ENCODE results near the gene KIF3B. TPM values are rescaled to one million over a fixed set of nuclear protein-coding genes. Genes with fewer than 3 reads are reported as not detected.
"Not testable (repeated sequence)": the region's sequence is repeated elsewhere in the genome, so short reads cannot be mapped to it uniquely, and the experiment has no call there.

Gene KIF3B
- total RNA-seq, 5 donors from 2014 or later (not counting 1 experiment from before 2014, with no cell fraction given), result 11.3 to 14.6 (median 13.6) TPM

DNA sequence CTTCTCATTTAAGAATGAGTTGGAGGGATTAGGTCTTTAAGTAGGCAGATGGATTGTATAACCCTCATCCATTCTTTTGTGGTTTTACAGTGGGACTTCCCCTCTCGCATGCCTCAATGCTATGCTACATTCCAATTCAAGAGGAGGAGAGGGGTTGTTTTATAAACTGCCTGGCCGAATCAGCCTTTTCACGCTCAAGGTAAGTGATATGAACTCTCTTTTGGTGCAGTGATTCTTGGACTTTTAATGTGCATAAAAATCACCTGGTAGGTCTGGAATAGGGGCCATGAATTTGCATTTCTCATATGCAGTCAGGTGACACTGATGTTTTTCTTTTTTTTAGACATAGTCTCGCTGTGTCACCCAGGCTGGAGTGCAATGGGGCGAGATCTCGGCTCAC lies 91.5 kb downstream of the KIF3B start:
- Mint-ChIP-seq H3K27me3 (no peaks in the 10 kb centered on the region), H3K4me3 (no peak overlapping the region), H3K36me3 (peaks cover 13% of the 10 kb centered on the region), H3K9me3 (no peaks in the 10 kb centered on the region), H3K4me1 (peaks cover 46 to 51% (median 49%) of the 10 kb centered on the region in 3 donors), H3K27ac (peak overlapping the region; percentile 13 to 49)
- CTCF ChIA-PET, result interaction anchor here (0.6 to 0.7 kb wide), 2 partner anchors 14 to 140 kb away, joined by 3 to 8 read pairs; no protein-coding TSS in a partner anchor
- Histone ChIP-seq H3K36me3 (ENCODE audit: control insufficient read depth in 2 of 2, extremely low read depth in 1 of 2, insufficient read depth in 1 of 2, low read length in 1 of 2) (peaks cover 0 to 35% of the 10 kb centered on the region in 2 donors), H3K4me3 (ENCODE audit: control insufficient read depth in 1 of 2, extremely low read depth in 1 of 2, low read length in 1 of 2) (no peak overlapping the region), H3K27me3 (replicated peaks in 1 of 2; ENCODE audit: control insufficient read depth in 2 of 2, extremely low read depth in 1 of 2, insufficient read depth in 2 of 2, low read length in 1 of 2) (no peaks in the 10 kb centered on the region), H3K9me3 (no peaks in the 10 kb centered on the region), H3K27ac (ENCODE audit: low read length) (no peak overlapping the region), H3K4me1 (ENCODE audit: control insufficient read depth in 1 of 2, extremely low read depth in 1 of 2, insufficient read depth in 2 of 2, low read length in 2 of 2) (peaks cover 20 to 35% of the 10 kb centered on the region in 2 experiments)
- 46% methylated on average over 2 of the region's 6 CpGs for WGBS (ENCODE audit: insufficient coverage)
- peak in 1 of 4 experiments; percentile 51 for ATAC-seq (replicated peaks in 1 of 4)
- POLR2A ChIA-PET, result interaction anchor here in 1 of 2 donors (1.0 kb wide), 1 partner anchor 9 kb away, joined by 4 read pairs; no protein-coding TSS in a partner anchor
- DNase-seq, result no peak

DNA sequence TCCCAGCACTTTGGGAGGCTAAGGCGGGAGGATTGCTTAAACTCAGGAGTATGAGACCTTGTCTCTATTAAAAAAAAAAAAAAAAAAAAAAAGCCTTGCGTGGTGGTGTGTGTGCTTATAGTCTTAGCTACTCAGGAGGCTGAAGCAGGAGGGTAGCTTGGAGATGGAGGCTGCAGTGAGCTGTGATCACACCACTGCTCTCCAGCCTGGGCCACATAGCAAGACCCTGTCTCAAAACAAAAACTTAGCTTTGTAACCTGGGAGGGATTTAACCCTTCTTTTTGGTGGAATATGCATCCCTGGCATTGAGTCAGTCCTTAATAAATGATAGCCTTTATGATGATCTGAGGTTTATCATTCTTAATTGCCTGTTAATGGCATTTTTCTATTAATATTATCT lies 93.4 kb downstream of the KIF3B start:
- Mint-ChIP-seq H3K27me3 (no peaks in the 10 kb centered on the region), H3K9me3 (no peaks in the 10 kb centered on the region), H3K4me1 (peaks cover 30 to 33% (median 32%) of the 10 kb centered on the region in 3 donors), H3K36me3 (peaks cover 13% of the 10 kb centered on the region), H3K27ac (no peak overlapping the region), H3K4me3 (no peak overlapping the region)
- no peak overlapping the region for H3K27ac ChIP-seq (ENCODE audit: low read length)
- H3K36me3 ChIP-seq (ENCODE audit: control insufficient read depth in 2 of 2, extremely low read depth in 1 of 2, insufficient read depth in 1 of 2, low read length in 1 of 2), result peaks cover 0 to 50% of the 10 kb centered on the region in 2 donors
- POLR2A ChIA-PET, result interaction anchor here in 1 of 2 donors (0.6 to 0.7 kb wide), 2 partner anchors 12 to 293 kb away, joined by 3 to 8 read pairs; no protein-coding TSS in a partner anchor
- peaks cover 8 to 20% of the 10 kb centered on the region in 2 experiments for H3K4me1 ChIP-seq (ENCODE audit: control insufficient read depth in 1 of 2, extremely low read depth in 1 of 2, insufficient read depth in 2 of 2, low read length in 2 of 2)
- H3K27me3 ChIP-seq (replicated peaks in 1 of 2; ENCODE audit: control insufficient read depth in 2 of 2, extremely low read depth in 1 of 2, insufficient read depth in 2 of 2, low read length in 1 of 2), result no peaks in the 10 kb centered on the region
- WGBS (ENCODE audit: insufficient coverage), result no CpG with 5 or more reads among the region's 2 CpGs
- ATAC-seq (replicated peaks in 1 of 4) (no peak), DNase-seq (no peak)
- no peak overlapping the region for H3K4me3 ChIP-seq (ENCODE audit: control insufficient read depth in 1 of 2, extremely low read depth in 1 of 2, low read length in 1 of 2)
- CTCF ChIA-PET, result no interaction called here
- H3K9me3 ChIP-seq, result no peaks in the 10 kb centered on the region

DNA sequence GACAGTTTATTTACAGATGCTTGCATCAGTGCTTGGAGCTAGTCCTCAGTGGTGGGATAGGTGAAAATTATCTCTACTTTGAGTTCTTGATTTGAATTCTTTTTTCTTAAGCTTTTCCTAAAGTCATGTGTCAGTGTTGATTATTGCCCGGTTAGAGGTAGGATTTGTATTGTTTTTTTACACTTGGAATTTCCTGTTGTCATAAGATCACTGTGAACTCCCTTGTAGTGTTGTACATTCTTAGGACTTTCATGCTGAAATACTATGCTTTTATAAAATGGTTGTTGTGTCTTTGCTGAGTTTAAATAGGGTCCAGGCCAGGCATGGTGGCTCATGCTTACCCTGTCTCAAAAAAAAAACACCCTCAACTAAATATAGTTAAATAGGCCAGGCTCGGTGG lies 101.0 kb downstream of the KIF3B start:
- Histone ChIP-seq H3K4me1 (ENCODE audit: control insufficient read depth in 1 of 2, extremely low read depth in 1 of 2, insufficient read depth in 2 of 2, low read length in 2 of 2) (peaks cover 0 to 3% of the 10 kb centered on the region in 2 experiments), H3K27me3 (replicated peaks in 1 of 2; ENCODE audit: control insufficient read depth in 2 of 2, extremely low read depth in 1 of 2, insufficient read depth in 2 of 2, low read length in 1 of 2) (no peaks in the 10 kb centered on the region), H3K9me3 (no peaks in the 10 kb centered on the region), H3K36me3 (ENCODE audit: control insufficient read depth in 2 of 2, extremely low read depth in 1 of 2, insufficient read depth in 1 of 2, low read length in 1 of 2) (peaks cover 8 to 43% of the 10 kb centered on the region in 2 donors), H3K4me3 (ENCODE audit: control insufficient read depth in 1 of 2, extremely low read depth in 1 of 2, low read length in 1 of 2) (no peak overlapping the region), H3K27ac (ENCODE audit: low read length) (no peak overlapping the region)
- Mint-ChIP-seq H3K27me3 (no peaks in the 10 kb centered on the region), H3K36me3 (peaks cover 10% of the 10 kb centered on the region), H3K4me3 (no peak overlapping the region), H3K9me3 (no peaks in the 10 kb centered on the region), H3K4me1 (peaks cover 2 to 16% (median 14%) of the 10 kb centered on the region in 3 donors), H3K27ac (peak overlapping the region in 1 of 2 donors; percentile 4)
- 80% methylated on average over 1 of the region's 2 CpGs for WGBS (ENCODE audit: insufficient coverage)
- ChIA-PET CTCF (no interaction called here), POLR2A (no interaction called here)
- no peak for ATAC-seq (replicated peaks in 1 of 4)
- DNase-seq, result no peak

DNA sequence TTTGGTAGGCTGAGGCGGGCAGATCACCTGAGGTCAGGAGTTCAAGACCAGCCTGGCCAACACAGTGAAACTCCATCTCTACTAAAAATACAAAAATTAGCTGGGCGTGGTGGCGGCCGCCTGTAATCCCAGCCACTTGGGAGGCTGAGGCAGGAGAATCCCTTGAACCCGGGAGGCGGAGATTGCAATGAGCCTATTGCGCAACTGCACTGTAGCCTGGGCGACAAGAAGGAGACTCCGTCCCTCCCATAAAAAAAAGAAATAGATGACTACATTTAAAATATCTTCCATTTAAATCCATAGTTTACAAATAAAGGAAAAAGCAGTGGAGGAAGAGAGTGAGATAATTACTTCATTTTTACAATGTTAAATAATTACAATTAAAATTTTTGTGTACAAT lies 102.6 kb downstream of the KIF3B start:
- H3K9me3 ChIP-seq; H3K27me3 ChIP-seq (replicated peaks in 1 of 2; ENCODE audit: control insufficient read depth in 2 of 2, extremely low read depth in 1 of 2, insufficient read depth in 2 of 2, low read length in 1 of 2); H3K27me3 Mint-ChIP-seq; H3K27ac Mint-ChIP-seq; ATAC-seq (replicated peaks in 1 of 4); H3K4me1 ChIP-seq (ENCODE audit: control insufficient read depth in 1 of 2, extremely low read depth in 1 of 2, insufficient read depth in 2 of 2, low read length in 2 of 2); DNase-seq; H3K4me3 ChIP-seq (ENCODE audit: control insufficient read depth in 1 of 2, extremely low read depth in 1 of 2, low read length in 1 of 2); H3K27ac ChIP-seq (ENCODE audit: low read length); CTCF ChIA-PET; H3K9me3 Mint-ChIP-seq; H3K4me3 Mint-ChIP-seq: not testable (repeated sequence)
- H3K36me3 ChIP-seq (ENCODE audit: control insufficient read depth in 2 of 2, extremely low read depth in 1 of 2, insufficient read depth in 1 of 2, low read length in 1 of 2), result peaks cover 8 to 30% of the 10 kb centered on the region in 2 donors
- H3K36me3 Mint-ChIP-seq, result peaks cover 13% of the 10 kb centered on the region
- WGBS (ENCODE audit: insufficient coverage), result 87% methylated on average over 5 of the region's 9 CpGs
- peaks cover 17 to 30% (median 29%) of the 10 kb centered on the region in 3 donors for H3K4me1 Mint-ChIP-seq
- POLR2A ChIA-PET, result interaction anchor here (0.6 to 0.7 kb wide), 3 partner anchors 13 to 23 kb away, joined by 3 to 6 read pairs (median 4); no protein-coding TSS in a partner anchor

DNA sequence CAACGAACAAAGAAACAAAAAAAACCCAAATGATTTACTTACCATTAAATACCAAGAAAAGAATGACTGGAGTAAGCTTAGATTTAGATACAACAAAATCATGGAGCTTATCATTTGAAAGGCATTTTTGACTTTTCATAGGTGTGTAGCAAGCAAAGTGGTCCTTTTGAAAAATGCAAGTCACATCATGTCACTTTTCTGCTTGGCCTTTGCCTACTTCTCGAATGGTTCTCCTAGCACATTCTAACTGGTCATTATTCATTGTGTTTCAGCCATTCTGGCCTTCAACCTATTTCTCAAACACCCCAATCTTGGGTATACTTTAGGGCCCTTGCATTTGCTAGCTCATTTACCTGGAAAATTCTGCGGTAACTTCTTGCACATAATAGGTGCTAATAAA lies 103.3 kb downstream of the KIF3B start:
- ATAC-seq (replicated peaks in 1 of 4) (no peak), DNase-seq (no peak)
- no peaks in the 10 kb centered on the region for H3K27me3 Mint-ChIP-seq
- peaks cover 13% of the 10 kb centered on the region for H3K36me3 Mint-ChIP-seq
- ChIA-PET CTCF (interaction anchor here in 1 of 2 donors (0.6 kb wide), 1 partner anchor 114 kb away, joined by 7 read pairs; no protein-coding TSS in a partner anchor), POLR2A (interaction anchor here (0.6 to 0.7 kb wide), 5 partner anchors 14 to 648 kb away, joined by 3 to 6 read pairs (median 4); no protein-coding TSS in a partner anchor)
- Histone ChIP-seq H3K9me3 (no peaks in the 10 kb centered on the region), H3K27ac (ENCODE audit: low read length) (no peak overlapping the region), H3K27me3 (replicated peaks in 1 of 2; ENCODE audit: control insufficient read depth in 2 of 2, extremely low read depth in 1 of 2, insufficient read depth in 2 of 2, low read length in 1 of 2) (no peaks in the 10 kb centered on the region), H3K4me3 (ENCODE audit: control insufficient read depth in 1 of 2, extremely low read depth in 1 of 2, low read length in 1 of 2) (no peak overlapping the region), H3K4me1 (ENCODE audit: control insufficient read depth in 1 of 2, extremely low read depth in 1 of 2, insufficient read depth in 2 of 2, low read length in 2 of 2) (peaks cover 6 to 9% of the 10 kb centered on the region in 2 experiments), H3K36me3 (ENCODE audit: control insufficient read depth in 2 of 2, extremely low read depth in 1 of 2, insufficient read depth in 1 of 2, low read length in 1 of 2) (peaks cover 8 to 26% of the 10 kb centered on the region in 2 donors)
- no peaks in the 10 kb centered on the region for H3K9me3 Mint-ChIP-seq
- H3K4me1 Mint-ChIP-seq, result peaks cover 25 to 37% (median 36%) of the 10 kb centered on the region in 3 donors
- H3K27ac Mint-ChIP-seq, result no peak overlapping the region
- WGBS (ENCODE audit: insufficient coverage), result no CpG with 5 or more reads among the region's 3 CpGs
- no peak overlapping the region for H3K4me3 Mint-ChIP-seq

DNA sequence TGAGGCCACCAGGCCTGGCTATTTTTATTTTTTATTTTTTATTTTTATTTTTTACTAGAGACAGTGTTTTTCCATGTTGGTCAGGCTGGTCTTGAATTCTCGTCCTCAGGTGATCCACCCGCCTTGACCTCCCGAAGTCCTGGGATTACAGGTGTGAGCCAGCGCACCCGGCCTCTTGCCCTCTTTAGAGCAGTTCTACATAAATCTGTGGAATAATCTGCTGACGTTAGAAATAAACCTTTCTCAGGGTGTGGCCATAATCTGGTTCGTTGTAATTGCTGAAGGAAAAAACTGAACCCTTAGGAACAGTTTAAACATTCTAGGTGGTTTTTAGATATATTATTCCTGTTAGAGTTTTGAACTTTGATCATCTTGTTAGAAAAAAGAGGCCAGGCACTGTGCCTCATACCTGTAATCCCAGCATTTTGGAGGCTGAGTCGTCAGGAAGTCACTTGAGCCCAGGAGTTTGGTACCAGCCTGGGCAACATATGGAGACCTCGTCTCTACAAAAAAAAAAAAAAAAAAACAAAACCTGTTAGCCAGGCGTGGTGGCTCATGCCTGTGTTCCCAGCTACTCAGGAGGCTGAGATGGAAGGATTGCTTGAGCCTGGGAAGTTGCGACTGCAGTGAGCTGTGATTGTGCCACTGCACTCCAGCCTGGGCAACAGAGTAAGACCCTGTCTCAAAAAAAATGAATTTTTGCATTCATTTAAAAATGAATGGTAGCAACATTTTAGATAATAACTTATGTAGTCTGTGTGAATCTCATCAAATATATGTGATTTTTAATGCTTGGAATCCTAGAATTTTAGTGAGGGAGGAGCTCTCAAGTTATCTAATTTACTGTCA lies 104.9 kb downstream of the KIF3B start:
- Histone ChIP-seq H3K4me1 (ENCODE audit: control insufficient read depth in 1 of 2, extremely low read depth in 1 of 2, insufficient read depth in 2 of 2, low read length in 2 of 2) (peaks cover 17 to 21% of the 10 kb centered on the region in 2 experiments), H3K27ac (ENCODE audit: low read length) (no peak overlapping the region), H3K27me3 (replicated peaks in 1 of 2; ENCODE audit: control insufficient read depth in 2 of 2, extremely low read depth in 1 of 2, insufficient read depth in 2 of 2, low read length in 1 of 2) (no peaks in the 10 kb centered on the region), H3K4me3 (ENCODE audit: control insufficient read depth in 1 of 2, extremely low read depth in 1 of 2, low read length in 1 of 2) (no peak overlapping the region), H3K36me3 (ENCODE audit: control insufficient read depth in 2 of 2, extremely low read depth in 1 of 2, insufficient read depth in 1 of 2, low read length in 1 of 2) (peaks cover 8 to 22% of the 10 kb centered on the region in 2 donors), H3K9me3 (no peaks in the 10 kb centered on the region)
- POLR2A ChIA-PET, result no interaction called here
- WGBS (ENCODE audit: insufficient coverage), result 100% methylated on average over 3 of the region's 11 CpGs
- Mint-ChIP-seq H3K27me3 (no peaks in the 10 kb centered on the region), H3K4me1 (peaks cover 40 to 51% (median 50%) of the 10 kb centered on the region in 3 donors), H3K27ac (no peak overlapping the region), H3K36me3 (peaks cover 8% of the 10 kb centered on the region), H3K4me3 (no peak overlapping the region), H3K9me3 (no peaks in the 10 kb centered on the region)
- CTCF ChIA-PET, result interaction anchor here in 1 of 2 donors (0.7 kb wide), 1 partner anchor 14 kb away, joined by 3 read pairs; no protein-coding TSS in a partner anchor
- ATAC-seq (replicated peaks in 1 of 4) (no peak), DNase-seq (no peak)

Data from T-cell (primary cell).